OCI-LY1 (cell line): Measurements from ENCODE around the gene ZCWPW2.

ENCODE experiments used
- H2AFZ ChIP-seq: fragments of 200-600 bp; sonication (generic), shearing (Covaris generic); 2 replicates; pipeline ENCODE4 v1.6.0; 2014; ENCODE audit warnings: antibody characterized with exemption, mild to moderate bottlenecking, low read length
- H3F3A ChIP-seq: fragments of 200-600 bp; sonication (generic), shearing (Covaris generic); 2 replicates; pipeline ENCODE4 v1.6.0; 2014; ENCODE audit warnings: mild to moderate bottlenecking, antibody characterized with exemption, low read length, moderate library complexity; ENCODE audit not compliant: insufficient read depth
- H3K27ac ChIP-seq: fragments of 200-600 bp; sonication (generic); 2 replicates; pipeline ENCODE4 v1.5.1; 2014; ENCODE audit warnings: low read length, mixed run types, mild to moderate bottlenecking, low read depth; ENCODE audit not compliant: poor library complexity, severe bottlenecking
- H3K27me3 ChIP-seq: fragments of 200-600 bp; sonication (generic); 2 replicates; pipeline ENCODE4 v1.6.0; 2014; ENCODE audit warnings: antibody characterized with exemption, mild to moderate bottlenecking, low read length, moderate library complexity; ENCODE audit not compliant: insufficient read depth
- H3K36me3 ChIP-seq: fragments of 200-600 bp; sonication (generic); 2 replicates; pipeline ENCODE4 v1.6.1; 2014; ENCODE audit warnings: mild to moderate bottlenecking, antibody characterized with exemption, low read length, moderate library complexity, mixed read lengths; ENCODE audit not compliant: insufficient read depth
- H3K4me1 ChIP-seq: fragments of 200-600 bp; sonication (generic); 2 replicates; pipeline ENCODE4 v1.5.1; 2014; ENCODE audit warnings: mild to moderate bottlenecking, low read length, moderate library complexity; ENCODE audit not compliant: insufficient read depth, severe bottlenecking
- H3K4me2 ChIP-seq: fragments of 200-600 bp; sonication (generic), shearing (Covaris generic); 2 replicates; pipeline ENCODE4 v1.6.1; 2014; ENCODE audit warnings: low read length
- H3K4me3 ChIP-seq: fragments of 200-600 bp; sonication (generic); 2 replicates; pipeline ENCODE4 v1.5.1; 2014; ENCODE audit warnings: low read length, low read depth, mild to moderate bottlenecking, mixed read lengths; ENCODE audit not compliant: poor library complexity, severe bottlenecking
- H3K79me2 ChIP-seq: fragments of 200-600 bp; shearing (Covaris generic); 2 replicates; pipeline ENCODE4 v1.6.1; 2016; ENCODE audit warnings: mixed run types, low read length, mixed read lengths; ENCODE audit not compliant: insufficient read depth
- H3K9ac ChIP-seq: fragments of 200-600 bp; sonication (generic), shearing (Covaris generic); 2 replicates; pipeline ENCODE4 v1.6.1; 2014; ENCODE audit warnings: mild to moderate bottlenecking, low read length, mixed read lengths
- H3K9me2 ChIP-seq: fragments of 200-600 bp; sonication (generic), shearing (Covaris generic); 2 replicates; pipeline ENCODE4 v1.6.1; 2014; ENCODE audit warnings: low read depth, mild to moderate bottlenecking, low read length, mixed read lengths
- H3K9me3 ChIP-seq: fragments of 200-600 bp; shearing (Covaris generic); 2 replicates; pipeline ENCODE4 v1.6.1; 2014; ENCODE audit warnings: low read length, mixed read lengths
- H4K20me1 ChIP-seq: fragments of 200-600 bp; sonication (generic), shearing (Covaris generic); 2 replicates; pipeline ENCODE4 v1.6.0; 2016; ENCODE audit warnings: mild to moderate bottlenecking, low read length; ENCODE audit not compliant: insufficient read depth
- CTCF ChIP-seq: fragments of 200-600 bp; sonication (generic), shearing (Covaris generic); IDR thresholded peaks from 2 replicates; pipeline ENCODE4 v1.5.1; 2017; ENCODE audit warnings: mild to moderate bottlenecking, antibody characterized with exemption, low read length, moderate library complexity, mixed read lengths
- EZH2 ChIP-seq: fragments of 200-600 bp; sonication (generic), shearing (Covaris generic); IDR thresholded peaks from 2 replicates; pipeline ENCODE4 v1.8.0; 2017; ENCODE audit warnings: borderline replicate concordance, mixed run types, mild to moderate bottlenecking, antibody characterized with exemption, low read length, moderate library complexity, mixed read lengths

The ZCWPW2 gene

GRCh38 chr3:28334552-28334951, 14.0 kb upstream of the ZCWPW2 start:
- Histone ChIP-seq H3K9me2 (no peaks in the 10 kb centered on the region), H3K79me2 (no peaks in the 10 kb centered on the region), H3K27ac (no peak overlapping the region), H3K4me1 (no peaks in the 10 kb centered on the region), H3K4me2 (no peak overlapping the region), H3K9ac (no peak overlapping the region), H3K36me3 (peaks cover 9% of the 10 kb centered on the region; the same call in 1 of the 2 replicates), H2AFZ (no peak overlapping the region), H4K20me1 (no peaks in the 10 kb centered on the region), H3K9me3 (no peaks in the 10 kb centered on the region), H3K27me3 (no peaks in the 10 kb centered on the region), H3F3A (no peaks in the 10 kb centered on the region), H3K4me3 (no peak overlapping the region)
- no peak for TF ChIP-seq EZH2
- TF ChIP-seq CTCF = peak; percentile 35; the same call in 1 of the 2 replicates

GRCh38 chr3:28335246-28335645, 13.3 kb upstream of the ZCWPW2 start:
- no peaks in the 10 kb centered on the region for H3K27me3 ChIP-seq
- H3K9me3 ChIP-seq = no peaks in the 10 kb centered on the region
- TF ChIP-seq EZH2 = no peak
- TF ChIP-seq CTCF = no peak
- no peaks in the 10 kb centered on the region for H4K20me1 ChIP-seq
- no peaks in the 10 kb centered on the region for H3K4me1 ChIP-seq
- H3K79me2 ChIP-seq = no peaks in the 10 kb centered on the region
- no peak overlapping the region for H3K9ac ChIP-seq
- no peaks in the 10 kb centered on the region for H3K9me2 ChIP-seq
- H3K4me2 ChIP-seq = no peak overlapping the region
- no peak overlapping the region for H3K4me3 ChIP-seq
- no peak overlapping the region for H2AFZ ChIP-seq
- H3K27ac ChIP-seq = no peak overlapping the region
- peaks cover 16% of the 10 kb centered on the region; the same call in 1 of the 2 replicates for H3K36me3 ChIP-seq
- H3F3A ChIP-seq = no peaks in the 10 kb centered on the region

DNA sequence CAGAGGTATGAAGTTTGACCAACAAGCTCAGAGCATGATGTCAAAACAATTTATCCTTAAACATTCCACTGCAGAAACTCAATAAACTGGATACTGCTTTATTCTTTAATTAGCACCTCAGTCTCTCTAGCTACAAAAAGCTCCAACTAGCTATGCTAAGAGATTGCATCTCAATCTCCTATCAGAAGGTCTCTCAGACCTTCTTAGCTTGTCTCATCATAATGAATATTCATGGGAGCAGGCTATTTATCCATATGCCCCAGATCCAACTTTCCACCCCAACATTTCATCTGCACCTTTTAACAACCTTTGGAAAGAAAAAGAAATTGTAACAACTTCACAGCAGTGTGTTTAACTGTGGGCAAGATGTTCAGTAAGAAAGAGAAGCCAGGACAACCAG, 11.3 kb upstream of the ZCWPW2 start:
- Histone ChIP-seq H3K4me3 (no peak overlapping the region), H3K79me2 (0 out of 2 replicates have a peak, but pooled peaks cover under 1% of the 10 kb centered on the region), H3F3A (no peaks in the 10 kb centered on the region), H3K9ac (no peak overlapping the region), H4K20me1 (no peaks in the 10 kb centered on the region), H2AFZ (no peak overlapping the region), H3K9me2 (no peaks in the 10 kb centered on the region), H3K4me2 (no peak overlapping the region), H3K4me1 (no peaks in the 10 kb centered on the region), H3K36me3 (peaks cover 18% of the 10 kb centered on the region; the same call in 1 of the 2 replicates), H3K27ac (no peak overlapping the region), H3K27me3 (no peaks in the 10 kb centered on the region), H3K9me3 (no peaks in the 10 kb centered on the region)
- TF ChIP-seq EZH2 = no peak
- TF ChIP-seq CTCF = no peak
